GM23338 (cell line): ENCODE results near the gene KNOP1. TPM values are rescaled to one million over a fixed set of nuclear protein-coding genes. Genes with fewer than 3 reads are reported as not detected.

Experiments used
- ATAC-seq: fragments of 200-7000 bp; cut with Tn5 transposase; 3 replicates; pipeline ENCODE4 v1.9.1; 2020
- DNase-seq: peaks from one replicate; pipeline ENCODE4 v3.0.0-alpha.2; 2015; ENCODE audit warnings: low spot score
- H2AFZ ChIP-seq: fragments of 200-600 bp; sonication (generic); 2 replicates; pipeline ENCODE4 v1.8.0; 2016; ENCODE audit warnings: antibody characterized with exemption, mild to moderate bottlenecking, moderate library complexity
- H3F3A ChIP-seq: fragments of 200-600 bp; sonication (generic); replicated peaks from 2 replicates; pipeline ENCODE4 v1.8.0; 2017; ENCODE audit warnings: antibody characterized with exemption, mixed run types, low read depth
- H3K27ac ChIP-seq: fragments of 200-600 bp; sonication (generic); 2 replicates; pipeline ENCODE4 v1.6.1; 2016; ENCODE audit warnings: low read depth
- H3K27me3 ChIP-seq: fragments of 200-600 bp; sonication (generic); 2 replicates; pipeline ENCODE4 v1.8.0; 2016; ENCODE audit warnings: mild to moderate bottlenecking, mixed run types, moderate library complexity; ENCODE audit not compliant: insufficient read depth
- H3K36me3 ChIP-seq: fragments of 200-600 bp; sonication (generic); 2 replicates; pipeline ENCODE4 v1.8.0; 2016; ENCODE audit warnings: mild to moderate bottlenecking; ENCODE audit not compliant: insufficient read depth
- H3K4me1 ChIP-seq: fragments of 200-600 bp; sonication (generic); 2 replicates; pipeline ENCODE4 v1.8.0; 2016; ENCODE audit warnings: mild to moderate bottlenecking, moderate library complexity; ENCODE audit not compliant: insufficient read depth
- H3K4me2 ChIP-seq: fragments of 200-600 bp; sonication (generic); 2 replicates; pipeline ENCODE4 v1.7.1; 2017; ENCODE audit warnings: mixed run types
- H3K4me3 ChIP-seq: fragments of 200-600 bp; sonication (generic); 2 replicates; pipeline ENCODE4 v1.6.1; 2016; ENCODE audit warnings: mixed run types
- H3K79me2 ChIP-seq: fragments of 200-600 bp; sonication (generic); replicated peaks from 2 replicates; pipeline ENCODE4 v1.8.0; 2017; ENCODE audit warnings: mild to moderate bottlenecking; ENCODE audit not compliant: insufficient read depth
- H3K9me2 ChIP-seq: fragments of 200-600 bp; sonication (generic); 2 replicates; pipeline ENCODE4 v1.8.0; 2017; ENCODE audit not compliant: insufficient read depth
- H4K20me1 ChIP-seq: fragments of 200-600 bp; sonication (generic); replicated peaks from 2 replicates; pipeline ENCODE4 v1.8.0; 2017; ENCODE audit warnings: mild to moderate bottlenecking; ENCODE audit not compliant: insufficient read depth
- H3K27ac Mint-ChIP-seq: 2 replicates; pipeline ENCODE4 v1.8.0; 2020; ENCODE audit warnings: inconsistent platforms, mild to moderate bottlenecking, moderate library complexity, mixed read lengths
- H3K27me3 Mint-ChIP-seq: 3 replicates; pipeline ENCODE4 v1.8.0; 2022; ENCODE audit warnings: low read depth, mild to moderate bottlenecking, moderate library complexity, mixed read lengths, inconsistent platforms; ENCODE audit not compliant: insufficient read depth, poor library complexity
- H3K36me3 Mint-ChIP-seq: 3 replicates; pipeline ENCODE4 v1.8.0; 2021; ENCODE audit warnings: low read depth, mild to moderate bottlenecking, inconsistent platforms, moderate library complexity, mixed read lengths
- H3K4me1 Mint-ChIP-seq: 3 replicates; pipeline ENCODE4 v1.8.0; 2020; ENCODE audit warnings: mild to moderate bottlenecking, inconsistent platforms, mixed read lengths
- H3K4me3 Mint-ChIP-seq: 3 replicates; pipeline ENCODE4 v1.8.0; 2021; ENCODE audit warnings: moderate library complexity, mild to moderate bottlenecking, inconsistent platforms, mixed read lengths
- H3K9me3 Mint-ChIP-seq: 3 replicates; pipeline ENCODE4 v1.8.0; 2020; ENCODE audit warnings: moderate library complexity, mild to moderate bottlenecking, inconsistent platforms, mixed read lengths
- CREB1 ChIP-seq: fragments of 250-450 bp; sonication (Bioruptor Pico); IDR thresholded peaks from 2 replicates; pipeline ENCODE4 v1.5.0; 2020; ENCODE audit warnings: low read depth, mild to moderate bottlenecking, moderate library complexity
- CTCF ChIP-seq, 2 experiments: fragments of 200-600 bp in 1 of 2; sonication (generic) in 1 of 2; conservative IDR thresholded peaks; 2 replicates each; pipeline versions ENCODE4 v1.5.1 to v1.6.1; 2016 to 2017; ENCODE audit warnings: antibody characterized with exemption in 2 of 2, low read depth in 2 of 2, mild to moderate bottlenecking in 2 of 2, moderate library complexity in 1 of 2
- ETS1 ChIP-seq: IDR thresholded peaks from 2 replicates; pipeline ENCODE4 v1.6.1; 2016; ENCODE audit warnings: antibody characterized with exemption
- EZH2 ChIP-seq: fragments of 200-600 bp; sonication (generic); IDR thresholded peaks from one replicate; pipeline ENCODE4 v1.8.0; 2017; ENCODE audit warnings: antibody characterized with exemption, mild to moderate bottlenecking, low read depth; ENCODE audit not compliant: unreplicated experiment
- EZH2phosphoT487 ChIP-seq: fragments of 200-600 bp; sonication (generic); IDR thresholded peaks from one replicate; pipeline ENCODE4 v1.8.1; 2018; ENCODE audit warnings: antibody characterized with exemption; ENCODE audit not compliant: unreplicated experiment
- JUNB ChIP-seq: IDR thresholded peaks from one replicate; pipeline ENCODE4 v1.6.1; 2016; ENCODE audit warnings: antibody characterized with exemption; ENCODE audit not compliant: unreplicated experiment
- NANOG ChIP-seq: IDR thresholded peaks from 2 replicates; pipeline ENCODE4 v1.6.1; 2016; ENCODE audit warnings: antibody characterized with exemption, borderline replicate concordance
- POLR2AphosphoS5 ChIP-seq: IDR thresholded peaks from 2 replicates; pipeline ENCODE4 v1.6.1; 2016; ENCODE audit warnings: antibody characterized with exemption, low read depth
- STAT1 ChIP-seq: IDR thresholded peaks from one replicate; pipeline ENCODE4 v1.6.1; 2016; ENCODE audit warnings: antibody characterized with exemption; ENCODE audit not compliant: unreplicated experiment
- polyA plus RNA-seq: library from polyadenylated mRNA; unstranded; fragments of >200 nt; fragmentation: Nextera tagmentation; extraction: Ambion mirVana; gene quantifications from 2 replicates; pipeline ENCODE4 v1.2.1, GENCODE V29; 2016
- total RNA-seq: library from RNA; depleted of rRNA; stranded (reverse); fragments of >200 nt; shearing (Covaris generic); gene quantifications from 2 replicates; pipeline ENCODE4 v1.2.3, GENCODE V29; 2014
- TF ChIP-seq, protein P1 (sequence below): IDR thresholded peaks from one replicate; pipeline ENCODE4 v1.6.1; 2018; ENCODE audit warnings: antibody characterized with exemption; ENCODE audit not compliant: unreplicated experiment
- TF ChIP-seq, protein P2 (sequence below): fragments of 250-450 bp; sonication (Bioruptor Pico); IDR thresholded peaks from 2 replicates; pipeline ENCODE4 v1.5.0; 2020; ENCODE audit warnings: mild to moderate bottlenecking, moderate library complexity

Gene KNOP1
- total and polyA plus RNA-seq, 2 experiments from 2014 or later: 57.7 to 190 TPM

- Histone ChIP-seq H3K4me1 (no peaks in the 10 kb centered on the region), H3K79me2 (no peaks in the 10 kb centered on the region), H2AFZ (no peak overlapping the region), H3K4me2 (no peak overlapping the region), H4K20me1 (no peaks in the 10 kb centered on the region; the same call in none of the 2 replicates), H3K27me3 (no peaks in the 10 kb centered on the region), H3K36me3 (no peaks in the 10 kb centered on the region; the same call in 1 of the 2 replicates), H3F3A (no peaks in the 10 kb centered on the region), H3K27ac (no peak overlapping the region), H3K4me3 (no peak overlapping the region), H3K9me2 (no peaks in the 10 kb centered on the region)
- DNase-seq (no peak), ATAC-seq (no peak)
- Mint-ChIP-seq H3K27ac (no peak overlapping the region), H3K36me3 (peaks cover 32% of the 10 kb centered on the region), H3K4me3 (no peak overlapping the region), H3K4me1 (no peaks in the 10 kb centered on the region), H3K27me3 (no peaks in the 10 kb centered on the region), H3K9me3 (no peaks in the 10 kb centered on the region)
- TF ChIP-seq, protein P1, sequence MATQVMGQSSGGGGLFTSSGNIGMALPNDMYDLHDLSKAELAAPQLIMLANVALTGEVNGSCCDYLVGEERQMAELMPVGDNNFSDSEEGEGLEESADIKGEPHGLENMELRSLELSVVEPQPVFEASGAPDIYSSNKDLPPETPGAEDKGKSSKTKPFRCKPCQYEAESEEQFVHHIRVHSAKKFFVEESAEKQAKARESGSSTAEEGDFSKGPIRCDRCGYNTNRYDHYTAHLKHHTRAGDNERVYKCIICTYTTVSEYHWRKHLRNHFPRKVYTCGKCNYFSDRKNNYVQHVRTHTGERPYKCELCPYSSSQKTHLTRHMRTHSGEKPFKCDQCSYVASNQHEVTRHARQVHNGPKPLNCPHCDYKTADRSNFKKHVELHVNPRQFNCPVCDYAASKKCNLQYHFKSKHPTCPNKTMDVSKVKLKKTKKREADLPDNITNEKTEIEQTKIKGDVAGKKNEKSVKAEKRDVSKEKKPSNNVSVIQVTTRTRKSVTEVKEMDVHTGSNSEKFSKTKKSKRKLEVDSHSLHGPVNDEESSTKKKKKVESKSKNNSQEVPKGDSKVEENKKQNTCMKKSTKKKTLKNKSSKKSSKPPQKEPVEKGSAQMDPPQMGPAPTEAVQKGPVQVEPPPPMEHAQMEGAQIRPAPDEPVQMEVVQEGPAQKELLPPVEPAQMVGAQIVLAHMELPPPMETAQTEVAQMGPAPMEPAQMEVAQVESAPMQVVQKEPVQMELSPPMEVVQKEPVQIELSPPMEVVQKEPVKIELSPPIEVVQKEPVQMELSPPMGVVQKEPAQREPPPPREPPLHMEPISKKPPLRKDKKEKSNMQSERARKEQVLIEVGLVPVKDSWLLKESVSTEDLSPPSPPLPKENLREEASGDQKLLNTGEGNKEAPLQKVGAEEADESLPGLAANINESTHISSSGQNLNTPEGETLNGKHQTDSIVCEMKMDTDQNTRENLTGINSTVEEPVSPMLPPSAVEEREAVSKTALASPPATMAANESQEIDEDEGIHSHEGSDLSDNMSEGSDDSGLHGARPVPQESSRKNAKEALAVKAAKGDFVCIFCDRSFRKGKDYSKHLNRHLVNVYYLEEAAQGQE: no peak
- TF ChIP-seq NANOG: no peak
- TF ChIP-seq JUNB: no peak
- TF ChIP-seq EZH2: no peak
- no peak for TF ChIP-seq POLR2AphosphoS5
- TF ChIP-seq, protein P2, sequence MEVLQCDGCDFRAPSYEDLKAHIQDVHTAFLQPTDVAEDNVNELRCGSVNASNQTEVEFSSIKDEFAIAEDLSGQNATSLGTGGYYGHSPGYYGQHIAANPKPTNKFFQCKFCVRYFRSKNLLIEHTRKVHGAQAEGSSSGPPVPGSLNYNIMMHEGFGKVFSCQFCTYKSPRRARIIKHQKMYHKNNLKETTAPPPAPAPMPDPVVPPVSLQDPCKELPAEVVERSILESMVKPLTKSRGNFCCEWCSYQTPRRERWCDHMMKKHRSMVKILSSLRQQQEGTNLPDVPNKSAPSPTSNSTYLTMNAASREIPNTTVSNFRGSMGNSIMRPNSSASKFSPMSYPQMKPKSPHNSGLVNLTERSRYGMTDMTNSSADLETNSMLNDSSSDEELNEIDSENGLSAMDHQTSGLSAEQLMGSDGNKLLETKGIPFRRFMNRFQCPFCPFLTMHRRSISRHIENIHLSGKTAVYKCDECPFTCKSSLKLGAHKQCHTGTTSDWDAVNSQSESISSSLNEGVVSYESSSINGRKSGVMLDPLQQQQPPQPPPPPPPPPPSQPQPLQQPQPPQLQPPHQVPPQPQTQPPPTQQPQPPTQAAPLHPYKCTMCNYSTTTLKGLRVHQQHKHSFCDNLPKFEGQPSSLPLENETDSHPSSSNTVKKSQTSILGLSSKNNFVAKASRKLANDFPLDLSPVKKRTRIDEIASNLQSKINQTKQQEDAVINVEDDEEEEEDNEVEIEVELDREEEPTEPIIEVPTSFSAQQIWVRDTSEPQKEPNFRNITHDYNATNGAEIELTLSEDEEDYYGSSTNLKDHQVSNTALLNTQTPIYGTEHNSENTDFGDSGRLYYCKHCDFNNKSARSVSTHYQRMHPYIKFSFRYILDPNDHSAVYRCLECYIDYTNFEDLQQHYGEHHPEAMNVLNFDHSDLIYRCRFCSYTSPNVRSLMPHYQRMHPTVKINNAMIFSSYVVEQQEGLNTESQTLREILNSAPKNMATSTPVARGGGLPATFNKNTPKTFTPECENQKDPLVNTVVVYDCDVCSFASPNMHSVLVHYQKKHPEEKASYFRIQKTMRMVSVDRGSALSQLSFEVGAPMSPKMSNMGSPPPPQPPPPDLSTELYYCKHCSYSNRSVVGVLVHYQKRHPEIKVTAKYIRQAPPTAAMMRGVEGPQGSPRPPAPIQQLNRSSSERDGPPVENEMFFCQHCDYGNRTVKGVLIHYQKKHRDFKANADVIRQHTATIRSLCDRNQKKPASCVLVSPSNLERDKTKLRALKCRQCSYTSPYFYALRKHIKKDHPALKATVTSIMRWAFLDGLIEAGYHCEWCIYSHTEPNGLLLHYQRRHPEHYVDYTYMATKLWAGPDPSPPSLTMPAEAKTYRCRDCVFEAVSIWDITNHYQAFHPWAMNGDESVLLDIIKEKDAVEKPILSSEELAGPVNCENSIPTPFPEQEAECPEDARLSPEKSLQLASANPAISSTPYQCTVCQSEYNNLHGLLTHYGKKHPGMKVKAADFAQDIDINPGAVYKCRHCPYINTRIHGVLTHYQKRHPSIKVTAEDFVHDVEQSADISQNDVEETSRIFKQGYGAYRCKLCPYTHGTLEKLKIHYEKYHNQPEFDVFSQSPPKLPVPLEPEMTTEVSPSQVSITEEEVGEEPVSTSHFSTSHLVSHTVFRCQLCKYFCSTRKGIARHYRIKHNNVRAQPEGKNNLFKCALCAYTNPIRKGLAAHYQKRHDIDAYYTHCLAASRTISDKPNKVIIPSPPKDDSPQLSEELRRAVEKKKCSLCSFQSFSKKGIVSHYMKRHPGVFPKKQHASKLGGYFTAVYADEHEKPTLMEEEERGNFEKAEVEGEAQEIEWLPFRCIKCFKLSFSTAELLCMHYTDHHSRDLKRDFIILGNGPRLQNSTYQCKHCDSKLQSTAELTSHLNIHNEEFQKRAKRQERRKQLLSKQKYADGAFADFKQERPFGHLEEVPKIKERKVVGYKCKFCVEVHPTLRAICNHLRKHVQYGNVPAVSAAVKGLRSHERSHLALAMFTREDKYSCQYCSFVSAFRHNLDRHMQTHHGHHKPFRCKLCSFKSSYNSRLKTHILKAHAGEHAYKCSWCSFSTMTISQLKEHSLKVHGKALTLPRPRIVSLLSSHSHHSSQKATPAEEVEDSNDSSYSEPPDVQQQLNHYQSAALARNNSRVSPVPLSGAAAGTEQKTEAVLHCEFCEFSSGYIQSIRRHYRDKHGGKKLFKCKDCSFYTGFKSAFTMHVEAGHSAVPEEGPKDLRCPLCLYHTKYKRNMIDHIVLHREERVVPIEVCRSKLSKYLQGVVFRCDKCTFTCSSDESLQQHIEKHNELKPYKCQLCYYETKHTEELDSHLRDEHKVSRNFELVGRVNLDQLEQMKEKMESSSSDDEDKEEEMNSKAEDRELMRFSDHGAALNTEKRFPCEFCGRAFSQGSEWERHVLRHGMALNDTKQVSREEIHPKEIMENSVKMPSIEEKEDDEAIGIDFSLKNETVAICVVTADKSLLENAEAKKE (CRISPR knock-in tag): no peak
- no peak for TF ChIP-seq STAT1
- no peak for TF ChIP-seq CTCF (conservative IDR thresholded peaks at IDR 0.05; ENCODE audit: low read depth in 2 of 2)
- no peak for TF ChIP-seq EZH2phosphoT487
- no peak for TF ChIP-seq ETS1
- no peak for TF ChIP-seq CREB1 (CRISPR knock-in tag)
These were observed 62.7 kb downstream of the KNOP1 start for GRCh38 chr16:19655242-19655777.
